Left colon (tissue), 2 donors: Measurements from ENCODE around the gene MTG2. TPM values are rescaled to one million over a fixed set of nuclear protein-coding genes. Genes with fewer than 3 reads are reported as not detected.

Experiments
- ATAC-seq: fragments of 200-7000 bp; cut with Tn5 transposase; one replicate; pipeline ENCODE4 v1.9.1; 2020; ENCODE audit warnings: mild to moderate bottlenecking, moderate library complexity
- DNase-seq, 2 donors: peaks; one replicate each; pipeline ENCODE4 v3.0.0-alpha.2; 2020
- intact Hi-C, 2 donors: fragments of 100-400 bp; cut with DNase I in 1 of 2; cut with micrococcal nuclease in 1 of 2; formaldehyde crosslinking; loops; one replicate each; pipeline versions ENCODE4 v1.11.2 to v1.14.0; 2022; cut with DNase I, micrococcal nuclease
- total RNA-seq, 2 donors: library from RNA; stranded (reverse); fragmentation: NEBNext Ultra II Directional; extraction: Animal tissue kit (Norgen Biotek cat#: 25700); gene quantifications; one replicate each; pipeline ENCODE4 v1.2.1, GENCODE V29; 2021
- donor health status: DM: no; HTN: no; CAD: no.
- donor health status: DM: yes; HTN: yes; CAD: no.

Gene MTG2
- total RNA-seq, 2 donors from 2014 or later, result 26.3 to 34.3 TPM

DNA sequence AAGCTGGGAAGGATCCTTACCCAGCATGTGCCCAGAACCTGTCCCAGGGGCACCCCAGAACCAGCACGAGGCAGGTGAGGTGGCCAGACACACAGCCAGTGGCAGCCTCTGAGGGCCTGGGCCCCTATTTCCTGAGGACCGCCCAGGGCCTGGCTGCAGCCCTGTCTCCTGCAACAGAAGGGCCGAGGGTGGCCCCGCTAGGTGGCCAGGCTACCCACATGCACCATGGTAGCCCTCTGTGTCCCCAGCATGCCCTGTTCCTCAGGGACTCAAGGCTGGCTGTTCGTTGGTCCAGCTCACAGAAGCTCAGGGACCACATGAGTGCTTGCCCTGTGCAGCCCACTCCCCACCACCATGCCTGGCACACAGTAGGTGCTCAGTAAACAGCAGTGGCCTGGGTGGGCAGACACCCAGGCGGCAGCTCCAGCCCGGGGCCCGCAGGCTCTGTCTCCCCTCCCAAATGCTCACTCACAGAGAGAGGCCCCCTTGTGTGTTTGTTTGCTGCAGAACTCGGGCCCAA lies 29.0 kb downstream of the MTG2 start:
- intact Hi-C loops, result no loop called here
- DNase-seq (no peak), ATAC-seq (no peak)

DNA sequence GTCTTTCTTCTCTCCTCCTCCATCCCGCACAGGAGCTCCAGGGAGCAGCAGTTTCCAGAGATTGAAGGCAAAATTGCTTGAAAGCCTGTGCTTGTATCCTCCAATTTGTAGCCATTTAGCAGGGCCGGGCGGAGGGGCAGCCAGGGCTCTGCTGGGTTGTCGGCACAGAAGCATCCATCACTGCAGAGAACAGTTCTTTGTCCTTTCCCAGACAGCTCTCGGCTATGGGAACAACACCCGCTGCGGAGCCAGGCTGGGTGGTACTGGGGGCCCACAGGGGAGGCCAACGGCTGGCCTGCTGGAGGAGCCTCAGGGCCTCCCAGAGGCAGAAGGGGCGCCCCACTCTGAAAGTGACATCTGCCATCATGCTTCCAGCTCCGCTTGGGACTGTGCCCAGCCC lies 29.5 kb downstream of the MTG2 start:
- DNase-seq, result no peak
- ATAC-seq, result no peak
- intact Hi-C loops, result no loop called here

DNA sequence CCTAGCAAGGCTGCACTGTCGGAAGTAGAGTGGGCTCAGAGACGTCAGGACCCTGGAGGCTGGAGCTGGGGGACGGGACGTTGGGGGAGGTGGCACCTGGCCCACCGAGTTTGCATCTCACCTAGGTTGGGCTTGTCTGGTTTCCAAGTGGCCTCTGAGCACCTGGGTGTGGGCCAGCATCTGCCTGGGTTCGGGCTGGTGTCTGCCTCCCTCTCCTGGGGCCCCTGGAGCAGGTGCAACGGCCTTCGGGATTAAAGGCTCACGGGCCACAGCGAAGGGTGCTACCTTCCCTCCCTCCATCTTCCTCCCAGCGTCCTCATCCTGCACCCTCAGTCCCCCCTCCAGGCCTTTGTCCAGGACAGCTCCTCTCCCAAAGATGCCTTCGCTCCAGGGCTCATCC lies 31.2 kb downstream of the MTG2 start:
- ATAC-seq, result no peak
- intact Hi-C loops, result no loop called here
- DNase-seq, result no peak

DNA sequence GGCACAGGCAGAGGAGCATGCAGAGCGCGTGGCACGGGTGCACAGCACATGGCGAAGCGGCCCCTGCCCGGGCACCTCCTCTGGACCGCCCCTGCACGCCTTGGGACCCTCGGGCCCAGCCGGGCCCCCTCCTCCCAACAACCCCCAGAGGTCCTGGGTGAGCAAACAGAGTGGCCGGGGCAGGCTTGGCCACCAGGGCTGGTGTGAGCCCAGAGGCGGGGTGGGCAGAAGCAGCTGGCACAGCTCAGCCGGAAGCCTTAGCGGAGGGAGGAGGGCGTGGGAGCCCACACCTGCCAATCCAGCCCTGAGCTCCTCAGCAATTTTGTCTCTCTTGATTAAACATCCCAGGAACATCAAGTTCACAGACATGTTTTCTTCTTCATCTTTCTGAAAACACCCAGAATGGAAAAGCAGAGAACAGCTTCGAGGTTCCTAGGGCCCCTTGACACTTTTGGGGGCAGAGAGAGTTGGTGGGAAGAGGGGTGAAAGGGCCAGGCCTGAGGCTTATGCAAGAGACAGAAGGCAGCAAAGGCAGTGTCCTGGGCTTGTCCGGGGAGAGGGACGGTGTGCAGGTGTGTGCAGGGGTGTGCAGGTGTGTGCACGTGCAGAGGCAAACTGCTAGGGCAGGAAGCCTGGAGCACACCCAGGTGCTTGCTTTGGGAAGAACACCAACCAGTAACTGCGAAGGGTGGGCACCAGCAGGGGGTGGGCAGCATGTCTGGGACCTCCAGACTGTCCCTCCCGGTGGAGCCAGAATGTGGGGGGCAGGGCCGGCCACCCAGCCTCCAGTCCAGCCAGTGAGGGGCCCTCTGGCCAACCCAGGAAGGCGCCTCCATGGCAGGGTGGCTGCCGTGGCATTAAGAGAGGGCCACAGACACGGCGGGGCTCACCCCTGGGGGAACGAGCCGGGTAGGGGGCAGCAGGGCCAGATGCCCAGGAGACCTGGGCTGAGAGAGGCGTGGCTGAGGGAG lies 32.5 kb downstream of the MTG2 start:
- no peak for ATAC-seq
- no peak for DNase-seq

DNA sequence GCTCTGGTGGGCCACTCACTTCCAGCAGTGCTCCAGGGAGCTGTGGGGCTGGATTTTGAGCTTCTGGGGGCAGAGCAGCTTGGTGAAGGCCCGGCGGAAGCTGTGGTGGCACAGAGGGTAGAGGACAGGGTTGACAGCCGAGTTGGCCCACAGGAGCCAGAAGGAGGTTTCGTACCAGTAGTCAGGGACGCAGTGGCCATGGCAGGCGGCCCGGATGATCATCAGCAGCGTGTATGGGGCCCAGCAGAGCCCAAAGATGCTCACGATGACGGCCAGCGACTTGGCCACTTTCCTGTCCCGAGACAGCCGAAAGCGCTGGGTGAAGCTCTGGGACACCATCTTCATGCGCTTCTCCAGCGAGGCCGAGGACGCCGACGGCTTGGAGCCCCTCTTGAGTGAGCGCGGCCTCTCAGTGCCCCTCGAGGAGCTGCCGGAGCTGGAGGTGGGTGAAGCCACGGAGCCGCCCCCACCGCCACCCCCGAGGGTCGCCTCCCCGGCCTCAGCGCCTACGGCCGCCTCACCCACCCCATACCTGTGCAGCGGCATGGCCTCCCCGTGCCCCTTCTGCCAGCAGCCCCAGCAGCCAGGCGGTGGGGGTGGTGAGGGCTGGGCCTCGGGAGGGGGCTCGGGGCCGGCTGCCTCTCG lies 33.3 kb downstream of the MTG2 start:
- intact Hi-C loops, result no loop called here
- DNase-seq (no peak), ATAC-seq (no peak)

More for the DNA sequence above, 32.5 kb downstream of the MTG2 start:
- intact Hi-C loops, result no loop called here

DNA sequence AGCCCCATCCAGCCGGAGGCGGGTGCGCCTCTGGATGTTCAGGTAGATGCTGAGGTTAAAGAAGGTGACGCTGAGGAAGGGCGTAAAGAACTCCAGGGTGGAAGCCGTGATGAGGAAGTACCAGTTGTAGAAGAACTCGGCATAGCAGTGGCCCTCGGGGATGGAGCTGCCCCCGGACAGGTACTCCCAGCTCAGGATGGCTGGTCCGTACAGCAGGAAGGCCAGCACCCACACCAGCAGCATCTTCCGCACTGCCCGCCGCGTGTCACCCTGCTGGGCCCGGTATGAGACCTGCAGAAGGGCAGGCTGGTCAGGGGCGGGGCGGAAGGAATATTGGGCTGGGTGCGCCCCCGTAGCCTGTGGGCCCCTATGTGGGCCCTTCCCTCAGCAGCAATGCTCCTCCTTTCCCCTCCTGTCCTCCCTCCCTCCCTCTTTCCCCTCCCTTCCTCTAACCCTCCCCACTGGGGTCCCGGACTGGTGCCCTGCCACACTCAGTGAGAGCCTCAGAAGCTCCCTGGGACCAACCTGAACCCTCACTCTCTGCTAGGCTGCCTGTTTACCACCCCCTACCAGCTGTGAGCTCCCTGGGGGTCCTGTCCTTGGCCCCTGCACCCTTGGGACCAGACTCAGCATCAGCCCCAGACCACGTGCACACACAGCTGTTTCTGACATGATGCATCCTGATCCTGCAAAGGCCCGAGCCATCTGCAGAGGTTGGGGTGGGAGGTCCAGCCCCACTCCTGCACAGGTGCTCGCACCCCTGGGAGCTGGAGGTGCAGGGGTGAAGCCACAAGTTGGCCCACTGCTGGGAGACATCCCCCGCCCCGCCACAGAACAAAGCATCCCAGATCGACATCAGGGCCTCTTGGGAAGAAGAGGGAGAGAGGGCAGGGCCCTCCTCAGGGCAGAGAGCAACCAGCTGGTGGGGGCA lies 34.1 kb downstream of the MTG2 start:
- intact Hi-C loops, result no loop called here
- DNase-seq, result no peak
- ATAC-seq, result no peak

DNA sequence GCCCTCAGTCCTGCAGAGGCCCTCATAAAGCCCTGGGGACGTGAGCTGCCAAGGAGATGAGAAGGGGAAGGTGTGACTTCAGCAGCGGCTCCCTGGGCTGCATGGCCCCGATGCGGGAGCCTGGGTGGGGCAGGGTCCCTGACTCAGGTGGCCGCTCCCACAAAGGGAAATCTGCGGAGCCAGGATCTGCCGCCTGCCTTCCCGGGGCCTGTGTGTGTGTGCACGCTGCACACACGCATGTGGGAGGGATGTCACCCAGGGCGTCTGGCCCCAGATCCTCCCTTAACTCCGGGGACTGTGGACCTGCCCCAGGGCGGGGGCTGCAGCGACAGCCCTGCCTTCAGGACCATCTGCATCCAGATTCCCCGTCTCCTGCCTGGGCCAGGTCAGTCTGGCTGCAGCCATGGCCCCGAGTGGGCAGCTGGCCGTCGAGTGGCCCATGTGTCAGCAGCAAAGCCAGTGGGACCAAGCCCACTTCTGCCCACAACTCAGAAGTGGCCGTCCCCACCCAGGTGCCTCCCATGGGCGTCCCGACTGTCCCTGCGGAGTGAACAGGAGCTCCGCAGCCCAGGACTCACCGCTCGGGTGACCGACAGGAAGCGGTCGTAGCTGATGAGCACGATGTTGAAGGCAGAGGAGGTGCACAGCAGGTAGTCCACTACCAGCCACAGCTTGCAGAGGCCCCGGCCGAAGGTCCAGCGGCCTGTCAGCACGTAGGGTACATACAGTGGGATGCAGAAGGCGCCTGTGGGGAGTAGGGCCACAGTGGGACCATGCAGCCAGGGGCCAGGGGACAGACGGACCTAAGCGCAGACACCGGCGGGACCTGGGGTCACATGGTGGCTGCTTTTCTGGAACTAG lies 35.3 kb downstream of the MTG2 start:
- intact Hi-C loops, result no loop called here
- ATAC-seq, result no peak

DNA sequence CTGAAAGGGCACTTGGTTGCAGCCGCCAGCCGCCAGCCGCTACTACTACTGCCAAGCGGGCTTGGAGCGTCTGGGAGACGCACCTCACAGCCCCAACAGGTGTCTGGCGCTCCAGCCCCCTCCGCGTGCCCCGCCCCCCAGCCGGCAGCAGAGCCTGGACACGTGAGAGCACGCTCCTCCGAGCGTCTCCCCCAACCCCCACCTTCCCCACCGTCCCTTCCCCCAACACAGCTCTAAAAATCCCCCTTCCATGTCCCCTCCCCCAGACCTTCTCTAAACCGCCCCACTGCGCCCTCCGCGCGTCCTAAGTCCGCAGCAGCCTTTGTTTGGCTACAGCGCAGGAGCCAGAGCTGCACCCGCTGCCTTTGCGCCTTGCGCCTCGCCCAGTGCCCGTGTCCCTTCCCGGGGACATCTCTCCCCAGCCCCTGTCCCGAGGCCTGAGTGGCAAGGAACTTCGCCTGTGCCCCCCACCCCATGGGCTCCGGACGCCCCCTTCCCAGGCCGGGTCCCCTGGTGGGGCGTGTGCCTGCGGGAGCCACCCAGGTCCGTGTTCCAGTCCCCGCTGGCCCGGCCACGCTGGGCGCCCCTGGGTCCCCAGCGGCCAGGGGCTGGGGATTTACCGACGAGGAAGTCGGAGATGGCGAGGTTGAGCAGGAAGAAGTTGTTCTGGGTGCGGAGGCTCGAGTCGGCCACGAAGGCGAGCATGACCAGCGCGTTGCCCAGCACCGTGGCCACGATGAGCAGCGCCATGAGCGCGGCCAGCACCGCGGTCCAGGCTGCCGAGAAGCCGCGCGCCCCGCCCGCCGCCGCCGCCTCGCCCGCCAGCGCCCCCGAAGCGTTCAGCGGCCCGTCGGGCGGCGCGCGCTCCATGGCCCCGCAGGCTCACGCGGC lies 36.5 kb downstream of the MTG2 start:
- intact Hi-C loops, result no loop called here
- ATAC-seq (peak; percentile 17), DNase-seq (no peak)

More for the DNA sequence above, 35.3 kb downstream of the MTG2 start:
- no peak for DNase-seq

DNA sequence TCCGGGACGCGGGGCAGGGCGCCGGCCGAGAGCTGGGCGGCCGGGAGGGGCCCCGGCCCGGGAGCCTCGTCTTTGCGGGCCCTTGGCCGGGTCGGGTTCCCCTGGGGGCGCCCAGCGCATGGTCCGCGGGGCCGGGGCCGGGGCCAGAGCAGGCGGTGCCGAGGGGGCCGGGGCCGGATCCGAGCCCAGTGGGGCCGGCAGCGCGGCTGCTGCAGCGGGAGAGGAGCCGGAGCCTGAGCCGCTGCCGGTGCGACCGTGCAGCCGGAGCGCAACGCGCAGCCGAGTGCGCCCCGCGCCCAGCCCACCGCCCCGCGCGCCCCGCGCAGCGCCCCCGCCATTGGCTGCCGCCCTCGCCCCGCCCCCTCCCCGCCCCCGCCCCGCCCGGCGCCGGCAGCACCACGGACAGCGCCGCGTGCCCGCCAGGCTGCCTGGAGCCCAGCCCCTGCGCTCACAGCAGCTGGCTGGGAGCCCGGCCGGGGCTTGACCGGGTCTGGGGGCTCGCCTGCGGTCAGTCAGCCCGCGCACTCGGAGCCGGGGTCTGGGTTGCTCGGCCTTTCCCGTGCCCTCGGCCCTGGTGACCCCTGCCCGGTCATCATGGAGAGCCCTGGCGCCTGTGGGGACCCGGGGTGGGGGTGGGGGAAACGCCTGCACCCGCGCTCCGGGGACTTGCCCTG lies 37.3 kb downstream of the MTG2 start, which contains the start of gene HRH3:
HRH3 (minus strand) TSS at position 287 of the 674 bp plus-strand sequence. CDS start 308 bp downstream, outside the sequence.
- intact Hi-C loops, result no loop called here
- ATAC-seq, result peak; percentile 83
- DNase-seq, result peak in 1 of 2 donors; percentile 42

DNA sequence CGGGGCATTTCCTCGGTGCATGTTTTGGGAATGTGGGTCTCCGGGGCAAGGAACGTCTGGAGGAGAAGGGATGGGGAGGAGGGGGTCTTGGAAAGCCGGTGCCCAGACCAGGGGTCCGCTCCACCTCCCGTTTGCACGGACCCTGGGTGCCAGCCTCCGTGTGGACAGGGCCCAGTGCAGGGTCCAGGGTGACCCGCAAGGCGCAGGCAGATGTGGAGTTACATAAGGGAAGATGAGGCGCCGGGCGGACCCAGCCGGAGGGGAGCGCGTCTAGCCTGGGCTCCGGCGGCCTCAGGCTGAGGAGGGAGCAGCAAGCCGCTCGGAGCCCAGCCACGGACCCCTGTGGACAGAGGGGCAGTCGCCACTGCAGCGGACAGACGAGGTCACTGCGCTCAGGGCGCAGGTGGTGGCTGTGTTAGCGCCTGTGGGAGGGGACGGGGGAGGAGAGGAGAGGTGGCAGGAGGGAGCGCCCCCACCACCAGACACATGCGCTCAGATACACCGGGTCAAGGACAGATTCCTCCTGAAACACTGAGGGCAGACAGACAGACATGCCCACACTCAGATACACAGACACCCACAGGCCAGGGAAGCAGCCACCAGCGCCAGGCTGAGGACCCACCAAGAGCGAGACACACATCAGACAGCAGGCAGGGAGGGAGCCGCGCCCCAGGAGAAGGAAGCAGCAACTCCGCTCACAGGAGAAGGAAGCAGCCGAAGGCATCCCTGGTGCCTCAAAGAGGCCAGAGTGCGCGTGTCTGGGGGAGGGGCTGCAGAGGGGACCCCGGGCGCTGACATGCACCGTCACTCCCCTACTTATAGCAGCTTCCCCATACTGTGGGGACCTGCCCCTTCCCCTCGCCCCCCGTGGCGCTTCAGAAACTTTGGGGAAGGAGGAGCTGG lies 38.1 kb downstream of the MTG2 start:
- intact Hi-C loops, result no loop called here
- peak; percentile 15 for ATAC-seq
- no peak for DNase-seq

DNA sequence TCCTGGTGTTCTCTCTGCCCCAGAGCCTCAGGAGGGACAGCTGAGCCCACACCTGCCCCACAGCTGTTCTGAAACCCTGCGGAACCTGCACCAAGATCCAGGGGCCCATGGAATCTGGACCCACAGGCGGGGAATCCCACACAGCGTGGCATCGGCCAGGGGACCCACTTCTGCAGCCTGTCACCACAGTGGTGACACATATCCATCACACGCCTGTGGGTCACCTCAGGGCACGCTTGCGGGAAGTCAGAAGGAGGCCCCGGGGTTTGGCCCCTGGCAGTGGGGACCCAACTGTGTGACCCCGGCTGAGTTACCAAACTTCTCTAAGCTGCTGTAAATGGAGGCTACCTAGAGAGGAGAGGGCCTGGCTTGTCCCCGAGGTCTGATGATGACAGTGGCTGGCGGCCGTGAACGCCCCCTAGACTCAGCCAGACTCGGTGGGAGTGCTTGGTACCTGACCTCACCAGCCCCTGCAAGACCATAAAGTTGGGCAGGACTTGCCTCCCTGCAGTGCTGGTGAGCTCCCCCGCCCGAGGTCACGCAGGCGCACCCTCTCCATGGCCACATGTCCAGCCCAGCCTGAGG lies 39.5 kb downstream of the MTG2 start:
- ATAC-seq (no peak), DNase-seq (no peak)
- intact Hi-C loops, result no loop called here

DNA sequence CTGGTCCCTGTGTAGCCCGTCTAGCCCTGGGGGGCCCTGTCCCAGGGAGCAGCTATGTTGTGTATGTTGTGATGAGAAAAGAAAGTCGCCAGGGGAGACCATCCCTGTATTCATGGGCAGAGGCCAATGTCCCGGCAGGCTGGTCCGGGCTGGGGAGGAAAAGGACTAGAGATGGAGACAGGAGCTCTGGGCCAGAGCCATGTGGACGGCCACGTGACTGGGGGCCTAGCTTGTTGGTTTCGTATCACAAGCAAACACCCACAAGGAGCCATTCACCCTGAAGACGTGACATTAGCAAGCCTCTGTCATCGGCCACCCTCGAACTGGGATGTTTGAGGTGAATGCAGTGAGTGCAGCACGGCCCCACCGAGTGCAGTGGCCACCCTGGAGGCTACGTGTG lies 40.1 kb downstream of the MTG2 start:
- DNase-seq (no peak), ATAC-seq (no peak)
- intact Hi-C loops, result no loop called here

DNA sequence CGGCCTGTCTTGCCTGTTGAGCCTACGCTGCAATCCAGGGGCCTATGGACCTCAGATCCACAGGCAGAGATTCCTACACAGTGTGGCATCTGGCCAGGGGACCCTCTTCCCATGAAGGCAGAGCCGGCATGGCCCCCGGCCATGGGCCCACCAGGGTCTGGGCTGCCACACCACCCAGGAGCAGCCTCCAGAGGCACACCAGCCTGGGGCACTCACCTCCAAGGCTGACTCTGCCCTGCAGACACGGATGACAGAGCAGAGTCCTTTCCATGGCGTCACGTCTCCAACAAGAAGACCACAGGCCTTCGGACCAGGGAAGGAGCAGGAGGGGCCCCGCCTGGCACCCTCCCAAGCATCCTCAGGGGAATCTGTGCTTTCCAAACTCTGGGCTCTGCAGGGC lies 40.7 kb downstream of the MTG2 start:
- intact Hi-C loops, result no loop called here

DNA sequence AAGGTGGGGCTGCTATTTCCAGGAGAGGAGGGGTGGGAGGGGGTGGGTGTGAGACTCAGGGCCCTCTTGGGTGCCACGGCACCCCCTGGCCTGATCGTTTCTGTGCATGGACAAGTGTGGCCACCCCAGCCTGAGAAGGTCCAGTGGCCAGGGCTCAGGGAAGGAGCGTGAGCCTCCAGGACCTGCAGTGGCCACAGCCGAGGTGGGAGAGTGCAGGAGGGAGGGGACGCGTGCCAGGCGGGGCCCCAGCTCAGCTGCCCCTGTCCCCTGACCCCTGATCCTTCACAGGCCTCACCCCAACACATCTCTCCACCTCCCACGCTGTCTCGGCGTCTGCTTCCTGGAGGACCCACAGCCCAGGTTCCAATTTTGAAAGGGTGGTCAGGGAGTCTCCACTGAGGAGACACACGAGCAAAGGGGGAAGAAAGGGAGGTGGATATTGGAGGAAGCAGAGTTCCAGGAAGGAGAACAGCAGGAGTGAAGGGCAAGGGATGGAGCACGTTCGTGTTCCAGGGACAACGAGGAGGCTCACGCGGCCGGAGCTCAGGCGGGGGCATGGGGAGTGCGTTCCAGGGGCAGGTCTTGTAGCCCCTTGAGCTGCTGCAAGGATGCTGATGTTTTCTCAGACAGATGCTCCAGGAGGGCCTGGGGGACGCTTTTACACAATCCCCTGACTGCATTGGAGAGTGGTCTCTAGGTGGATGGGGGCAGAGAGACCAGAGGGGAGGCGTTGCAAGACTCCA lies 41.5 kb downstream of the MTG2 start:
- no peak for DNase-seq
- intact Hi-C loops, result no loop called here
- no peak for ATAC-seq

More for the DNA sequence above, 40.7 kb downstream of the MTG2 start:
- ATAC-seq (no peak), DNase-seq (no peak)
